HG02571 (cell line): ENCODE data around the gene PSPN.

Experiments
- ATAC-seq: cut with Tn5 transposase; IDR thresholded peaks from one replicate; pipeline ENCODE4 v1.9.1; 2021; ENCODE audit warnings: mild to moderate bottlenecking, moderate library complexity; ENCODE audit not compliant: unreplicated experiment

PSPN gene

DNA sequence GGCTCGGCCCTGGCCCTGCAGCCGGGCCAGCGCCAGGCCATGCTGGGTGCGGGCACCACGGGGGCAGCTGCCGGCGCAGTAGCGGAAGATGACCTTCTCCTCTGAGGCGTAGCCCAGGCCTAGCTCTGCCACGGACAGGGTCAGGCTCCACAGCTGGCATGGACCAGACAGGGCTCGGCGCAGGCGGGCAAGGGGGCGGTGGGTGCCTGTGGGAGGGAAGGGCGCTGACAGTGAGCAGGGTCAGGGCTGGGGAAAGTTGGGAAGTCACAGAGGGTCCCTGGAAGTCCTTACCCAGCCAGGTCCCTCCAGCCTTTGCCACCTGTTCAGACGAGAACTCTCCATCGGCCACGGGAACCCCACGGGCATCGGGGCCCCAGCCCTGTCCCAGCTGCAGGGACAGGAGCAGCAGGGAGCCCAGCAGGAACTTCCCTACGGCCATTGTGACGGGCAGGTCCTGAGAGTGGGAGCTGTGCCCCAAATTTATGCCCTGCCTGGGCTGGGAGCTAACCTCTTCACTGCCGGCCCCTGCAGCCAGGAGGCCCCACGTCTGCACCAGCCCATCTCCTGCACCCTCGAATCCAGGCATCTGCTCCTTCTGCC, at the start of gene PSPN:
Gene PSPN, minus strand, starts transcription at position 523 of the 600 bp plus-strand sequence. Its CDS starts 84 bp downstream, at position 439.
- no peak for ATAC-seq

DNA sequence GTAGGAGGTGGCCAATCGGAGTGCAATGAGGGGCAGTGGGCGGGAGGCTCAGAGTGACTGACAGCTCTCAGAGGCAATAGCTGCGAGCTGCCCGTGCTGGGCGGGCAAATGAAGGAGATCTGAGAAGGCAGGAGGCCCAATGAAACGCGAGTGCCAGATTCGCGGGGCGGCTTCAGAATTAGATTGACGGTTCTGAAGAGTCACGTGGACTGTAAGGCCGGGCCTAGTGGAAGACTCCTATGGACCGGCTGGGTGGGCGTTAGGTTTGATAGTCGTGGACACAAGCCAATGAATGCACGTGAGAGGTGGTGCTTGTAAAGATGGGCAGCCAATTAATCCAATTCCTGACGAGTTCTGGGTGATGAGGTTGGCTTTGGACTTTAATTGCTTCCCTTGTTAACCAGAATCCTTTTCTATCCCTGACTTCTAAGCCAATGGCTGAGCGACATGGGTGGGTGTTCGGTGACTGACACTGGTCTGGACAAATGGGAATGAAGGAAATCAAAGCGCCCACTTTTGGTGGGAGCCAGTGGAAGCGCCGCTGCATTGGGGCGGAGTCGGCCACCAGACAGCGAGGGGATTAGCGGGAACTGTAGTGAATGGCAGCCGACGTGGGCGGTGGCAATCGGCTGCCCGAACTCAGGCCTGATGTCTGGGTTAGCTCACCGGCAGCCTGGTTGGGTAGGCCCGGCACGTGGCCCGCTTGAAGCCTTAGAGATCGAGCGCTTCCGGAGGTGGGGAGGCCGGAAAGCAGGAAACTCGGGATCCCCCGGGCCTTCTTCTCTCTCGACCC, 49.4 kb upstream of the PSPN start:
- ATAC-seq: peak; percentile 80

- ATAC-seq: no peak
These were observed 48.6 kb upstream of the PSPN start, which contains the start of gene KHSRP for GRCh38 chr19:6424195-6424938. KHSRP (minus strand) TSS chr19:6424811; CDS start chr19:6424701, 110 bp downstream.

GRCh38 chr19:6423499-6424194, 47.9 kb upstream of the PSPN start:
- ATAC-seq: no peak

GRCh38 chr19:6421075-6422014, 45.6 kb upstream of the PSPN start:
- ATAC-seq: no peak

- no peak for ATAC-seq
These were observed 42.8 kb upstream of the PSPN start for GRCh38 chr19:6418562-6418932.

DNA sequence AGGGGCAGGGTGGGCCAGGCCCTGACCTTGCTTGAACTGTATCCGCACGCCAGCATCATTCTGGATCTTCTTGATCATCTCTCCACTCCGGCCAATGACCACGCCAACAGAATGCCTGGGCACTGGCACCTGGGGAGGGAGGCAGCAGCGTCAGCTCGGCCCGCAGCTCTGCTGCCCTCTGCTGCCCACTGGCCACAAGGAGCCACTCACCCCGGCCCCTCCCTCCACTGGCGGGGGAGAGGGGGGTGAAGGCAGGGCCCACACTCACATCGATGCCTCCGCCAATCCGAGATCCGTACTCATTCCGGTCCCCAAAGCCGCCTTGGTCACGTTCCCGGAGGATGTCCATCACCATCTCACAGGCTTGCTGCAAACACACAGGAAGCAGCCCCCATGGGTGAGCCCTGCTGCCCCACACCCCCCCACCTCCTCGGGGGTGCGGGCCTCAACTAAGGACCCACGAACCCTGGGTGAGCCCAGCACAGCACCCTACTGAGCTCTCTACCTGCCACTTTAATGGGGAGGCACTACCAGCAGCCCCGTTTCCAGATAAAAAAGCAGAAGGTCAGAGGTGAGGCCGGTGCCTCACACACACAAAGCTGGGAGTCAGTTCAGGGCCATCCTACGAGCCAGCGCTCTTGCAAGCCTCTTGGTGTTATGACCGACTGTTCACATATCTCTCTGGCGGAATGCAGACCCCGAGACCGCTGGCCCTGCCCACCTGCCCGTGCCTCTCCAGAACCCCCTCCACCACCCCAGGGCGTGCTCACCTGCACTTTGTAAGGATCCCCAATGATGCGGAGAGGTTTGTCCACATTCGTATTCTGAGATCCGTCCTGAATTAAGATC, 42.2 kb upstream of the PSPN start:
- no peak for ATAC-seq

GRCh38 chr19:6416658-6417405, 41.1 kb upstream of the PSPN start:
- ATAC-seq: no peak

- ATAC-seq: no peak
These were observed 40.0 kb upstream of the PSPN start for GRCh38 chr19:6415591-6416190.

GRCh38 chr19:6414793-6415590, 39.3 kb upstream of the PSPN start:
- no peak for ATAC-seq

DNA sequence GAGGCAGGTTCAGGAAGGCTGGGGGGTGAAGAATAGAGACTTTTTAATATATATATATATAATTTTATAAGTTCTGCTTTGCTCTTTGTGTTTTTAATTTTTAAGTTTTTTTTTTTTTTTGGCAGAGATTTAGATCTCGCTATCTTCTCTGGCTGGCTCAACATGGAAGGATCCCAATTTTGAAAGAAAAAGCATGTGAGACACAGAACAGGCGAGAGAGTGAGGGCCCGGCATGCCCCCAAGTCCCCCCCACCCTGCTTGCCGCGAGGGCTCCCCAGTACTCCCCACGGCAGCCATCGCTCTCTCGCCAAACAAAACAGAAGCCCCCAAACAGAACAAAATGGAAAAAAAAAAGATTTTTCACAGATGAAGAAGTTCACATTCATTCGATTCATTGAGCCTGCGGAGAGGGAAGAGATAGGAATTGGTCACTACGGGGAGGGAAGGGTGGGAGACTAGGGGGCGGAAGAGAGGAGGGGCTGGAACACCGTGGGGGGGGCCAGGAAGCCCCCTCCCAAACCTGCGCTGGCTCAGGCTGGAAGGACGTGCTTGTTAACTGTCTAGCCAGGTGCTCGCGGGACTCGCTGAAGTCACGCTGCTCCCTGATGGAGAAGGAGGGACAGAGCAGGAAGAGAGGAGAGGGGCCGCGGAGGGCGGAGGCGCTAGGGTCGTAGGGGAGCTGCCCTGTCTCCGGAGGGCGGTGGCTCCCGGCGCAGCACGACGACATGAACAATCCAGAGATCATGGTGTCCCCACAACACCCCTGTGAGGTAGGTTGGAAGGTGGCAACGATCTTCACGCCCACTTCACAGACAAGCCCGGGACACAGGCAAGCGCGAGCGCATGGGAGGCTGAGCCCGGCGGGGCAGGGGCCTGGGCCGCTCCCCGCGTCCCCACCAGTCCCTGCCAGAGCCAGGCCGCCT, 38.2 kb upstream of the PSPN start:
- no peak for ATAC-seq

GRCh38 chr19:6413291-6413690, 37.6 kb upstream of the PSPN start:
- ATAC-seq: no peak

GRCh38 chr19:6412447-6413091, 36.8 kb upstream of the PSPN start:
- ATAC-seq: no peak

GRCh38 chr19:6412061-6412446, 36.3 kb upstream of the PSPN start:
- no peak for ATAC-seq

DNA sequence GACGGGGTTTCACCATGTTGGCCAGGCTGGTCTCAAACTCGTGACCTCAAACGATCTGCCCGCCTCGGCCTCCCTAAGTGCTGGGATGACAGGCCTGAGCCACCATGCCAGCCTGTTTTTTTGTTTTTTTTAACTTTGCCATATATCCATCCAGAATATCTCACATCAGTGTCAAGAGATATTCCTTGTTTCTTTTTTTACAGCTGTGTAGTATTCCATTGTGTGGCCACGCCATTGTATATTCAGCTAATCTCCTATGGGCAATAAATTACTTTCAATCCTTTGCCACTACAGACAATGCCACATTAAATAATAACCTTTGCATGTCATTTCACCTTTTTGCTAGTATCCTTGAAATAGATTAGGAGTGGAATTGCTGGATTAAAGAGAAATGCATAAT, 33.6 kb upstream of the PSPN start:
- no peak for ATAC-seq

GRCh38 chr19:6406401-6406800, 30.7 kb upstream of the PSPN start:
- no peak for ATAC-seq
